HepG2 (cell line): Measurements from ENCODE around the gene NRBP1. TPM values are rescaled to one million over a fixed set of nuclear protein-coding genes. Genes with fewer than 3 reads are reported as not detected.

ENCODE experiments used
- ARNTL ChIP-seq: sonication (generic); formaldehyde crosslinking; IDR thresholded peaks from 2 replicates; pipeline ENCODE4 v1.4.0; 2020; ENCODE audit warnings: mild to moderate bottlenecking, missing genetic modification reagents
- CREBL2 ChIP-seq: sonication (generic); formaldehyde crosslinking; IDR thresholded peaks from 2 replicates; pipeline ENCODE4 v1.8.1; 2023; ENCODE audit warnings: missing genetic modification reagents, mild to moderate bottlenecking, borderline replicate concordance
- GTF3A ChIP-seq: sonication (generic); formaldehyde crosslinking; conservative IDR thresholded peaks from 2 replicates; pipeline ENCODE4 v1.4.0; 2020; ENCODE audit warnings: mild to moderate bottlenecking, missing genetic modification reagents
- HMG20B ChIP-seq: conservative IDR thresholded peaks from 2 replicates; pipeline ENCODE4 v1.6.1; 2016; ENCODE audit warnings: missing genetic modification reagents, missing compliant biosample characterization
- NR2F2 ChIP-seq: IDR thresholded peaks from 2 replicates; pipeline ENCODE4 v1.6.1; 2012; ENCODE audit warnings: low read depth, inconsistent platforms, borderline replicate concordance
- PAWR ChIP-seq: sonication (generic); formaldehyde crosslinking; IDR thresholded peaks from 2 replicates; pipeline ENCODE4 v1.4.0; 2020; ENCODE audit warnings: missing genetic modification reagents, mild to moderate bottlenecking, borderline replicate concordance
- PTBP1 ChIP-seq: fragments of 200-400 bp; formaldehyde crosslinking; IDR thresholded peaks from 2 replicates; pipeline ENCODE4 v1.6.1; 2018; ENCODE audit warnings: low read length, low read depth; ENCODE audit not compliant: poor library complexity, severe bottlenecking
- RBAK ChIP-seq: sonication (generic); formaldehyde crosslinking; IDR thresholded peaks from 2 replicates; pipeline ENCODE4 v1.5.1; 2020; ENCODE audit warnings: mild to moderate bottlenecking, missing genetic modification reagents
- RBFOX2 ChIP-seq: fragments of 200-400 bp; formaldehyde crosslinking; IDR thresholded peaks from 2 replicates; pipeline ENCODE4 v1.6.1; 2017; ENCODE audit warnings: low read depth, mild to moderate bottlenecking, low read length
- SP1 ChIP-seq, 2 experiments: fragments of 450-650 bp in 1 of 2; sonication (generic) in 1 of 2; formaldehyde crosslinking in 1 of 2; IDR thresholded peaks; 2 replicates each; pipeline versions ENCODE4 v1.4.0 to v1.6.1; 2016 to 2020; ENCODE audit warnings: missing genetic modification reagents in 1 of 2
- SUZ12 ChIP-seq: fragments of 150-350 bp; IDR thresholded peaks from 2 replicates; pipeline ENCODE4 v1.6.1; 2014; ENCODE audit warnings: low read depth, low read length
- YEATS2 ChIP-seq: sonication (generic); formaldehyde crosslinking; IDR thresholded peaks from 2 replicates; pipeline ENCODE4 v1.4.0; 2020; ENCODE audit warnings: missing genetic modification reagents, borderline replicate concordance
- ZBTB10 ChIP-seq: sonication (generic); formaldehyde crosslinking; IDR thresholded peaks from 2 replicates; pipeline ENCODE4 v1.4.0; 2020; ENCODE audit warnings: missing genetic modification reagents, borderline replicate concordance
- ZC3H13 ChIP-seq: sonication (generic); formaldehyde crosslinking; IDR thresholded peaks from 2 replicates; pipeline ENCODE4 v1.8.1; 2023; ENCODE audit warnings: mild to moderate bottlenecking, missing genetic modification reagents, moderate library complexity
- ZNF142 ChIP-seq: sonication (generic); formaldehyde crosslinking; IDR thresholded peaks from 2 replicates; pipeline ENCODE4 v1.4.0; 2020; ENCODE audit warnings: missing genetic modification reagents
- ZSCAN30 ChIP-seq: sonication (generic); formaldehyde crosslinking; IDR thresholded peaks from 2 replicates; pipeline ENCODE4 v1.5.0; 2020; ENCODE audit warnings: mild to moderate bottlenecking, missing genetic modification reagents
- ZXDC ChIP-seq: sonication (generic); formaldehyde crosslinking; IDR thresholded peaks from 2 replicates; pipeline ENCODE4 v1.5.0; 2020; ENCODE audit warnings: mild to moderate bottlenecking, missing genetic modification reagents
- polyA plus RNA-seq, 8 experiments: library from polyadenylated mRNA; depleted of rRNA in 3 of 8; stranded (reverse) in 7 of 8; unstranded in 1 of 8; fragments of >200 nt; fragmentation: Illumina TruSeq in 4 of 8; extraction: Trizol in 4 of 8; gene quantifications; 2 replicates each; pipeline versions ENCODE4 v1.2.1 to v1.2.3, GENCODE V29; 2011 to 2016; ENCODE audit warnings: low read depth in 4 of 8, missing spikeins in 1 of 8, mixed read lengths in 1 of 8; ENCODE audit not compliant: insufficient read depth in 1 of 8
- total RNA-seq, 5 experiments: library from RNA; depleted of rRNA; stranded (reverse); fragments of >200 nt; fragmentation: Illumina TruSeq; extraction: Trizol; gene quantifications; 2 replicates each; pipeline ENCODE4 v1.2.3, GENCODE V29; 2016; ENCODE audit warnings: low read depth in 1 of 5

Gene NRBP1
- total and polyA plus RNA-seq, 2 of the 13 experiments (the other 11 are each of a cell fraction or from before 2014, with no cell fraction given), result 165 to 240 TPM

GRCh38 chr2:27428213-27428977, at the start of gene NRBP1 (continued):
- TF ChIP-seq ZNF142 (CRISPR knock-in tag) (no peak), YEATS2 (0 out of 2 replicates have a peak, but pooled peaks have one; percentile 36), RBFOX2 (peak; percentile 99), PAWR (CRISPR knock-in tag) (no peak), GTF3A (no peak), RBAK (no peak), PTBP1 (peak; percentile 87), SUZ12 (no peak), ARNTL (CRISPR knock-in tag) (no peak; the same call in 1 of the 2 replicates), NR2F2 (peak; percentile 1; the same call in 1 of the 2 replicates), ZSCAN30 (CRISPR knock-in tag) (peak; percentile 91; the same call in 1 of the 2 replicates), ZC3H13 (CRISPR knock-in tag) (peak; percentile 88), ZXDC (CRISPR knock-in tag) (no peak), HMG20B (CRISPR knock-in tag) (no peak), ZBTB10 (CRISPR knock-in tag) (0 out of 2 replicates have a peak, but pooled peaks have one; percentile 34), SP1 (IDR thresholded peaks at IDR 0.05) (no peak), SP1 (CRISPR knock-in tag; IDR thresholded peaks at IDR 0.05) (peak; percentile 87), CREBL2 (no peak)
